HCT116 (cell line): Measurements from ENCODE around the gene ZNF385A. TPM values are rescaled to one million over a fixed set of nuclear protein-coding genes. Genes with fewer than 3 reads are reported as not detected.

ENCODE experiments used
- ATAC-seq: fragments of 200-7000 bp; cut with Tn5 transposase; 2 replicates; pipeline ENCODE4 v1.9.1; 2020; ENCODE audit warnings: mild to moderate bottlenecking, moderate library complexity
- BruUV-seq: library from RNA; stranded (reverse); fragments of 400-500 nt; replicated peaks from 2 replicates; lab custom pipeline; 2021; lab: Mats Ljungman, UMichigan
- CTCF ChIA-PET: fragments of 300-600 bp; sonication (Branson Sonifier 250); formaldehyde crosslinking; loops from one replicate; lab custom pipeline; 2021; ENCODE audit warnings: antibody characterized with exemption; lab: Charles Lee
- POLR2A ChIA-PET: fragments of 300-600, 350-600 bp; sonication (Branson Sonifier 250); formaldehyde crosslinking; loops from one replicate; lab custom pipeline; 2021; ENCODE audit warnings: antibody characterized with exemption; lab: Charles Lee
- RAD21 ChIA-PET, 2 experiments: fragments of 300-600 bp; sonication (Branson Sonifier 250); formaldehyde crosslinking; loops; one replicate each; lab custom pipeline; 2023; ENCODE audit warnings: low total read pairs in 2 of 2; ENCODE audit not compliant: uncharacterized antibody in 2 of 2, unreplicated experiment in 2 of 2, low non-redundant PET in 1 of 2; lab: Charles Lee
- DNase-seq: peaks from one replicate; pipeline ENCODE4 v3.0.0-alpha.2; 2010; ENCODE audit warnings: low read depth, low spot score
- H2AFZ ChIP-seq: fragments of 200-600 bp; shearing (Covaris generic), sonication (generic); 2 replicates; pipeline ENCODE4 v1.6.1; 2017; ENCODE audit warnings: low read depth, mixed run types, mixed read lengths, antibody characterized with exemption, low read length; ENCODE audit not compliant: poor library complexity, severe bottlenecking
- H3K27ac ChIP-seq: 2 replicates; pipeline ENCODE4 v1.5.1; 2012; ENCODE audit warnings: low read depth, low read length
- H3K27me3 ChIP-seq: fragments of 200-600 bp; sonication (generic); 2 replicates; pipeline ENCODE4 v1.6.1; 2016; ENCODE audit warnings: mixed run types, low read length, mixed read lengths; ENCODE audit not compliant: insufficient read depth
- H3K36me3 ChIP-seq, 2 experiments: fragments of 200-500 bp in 1 of 2; fragments of 200-600 bp in 1 of 2; sonication (Bioruptor generic) in 1 of 2; sonication (generic) in 1 of 2; 2 replicates each; pipeline versions ENCODE4 v1.5.1 to v1.6.1; 2014 to 2016; ENCODE audit warnings: low read length in 2 of 2, inconsistent platforms in 1 of 2, mixed read lengths in 1 of 2, mixed run types in 1 of 2; ENCODE audit not compliant: insufficient read depth in 2 of 2, control insufficient read depth in 1 of 2
- H3K4me1 ChIP-seq, 2 experiments: fragments of 200-600 bp in 1 of 2; sonication (generic) in 1 of 2; 2 replicates each; pipeline versions ENCODE4 v1.5.1 to v1.6.1; 2012 to 2017; ENCODE audit warnings: low read length in 2 of 2, inconsistent platforms in 1 of 2, mild to moderate bottlenecking in 1 of 2, mixed read lengths in 1 of 2, mixed run types in 1 of 2, moderate library complexity in 1 of 2; ENCODE audit not compliant: insufficient read depth in 2 of 2, control insufficient read depth in 1 of 2
- H3K4me2 ChIP-seq: fragments of 200-600 bp; sonication (generic); 2 replicates; pipeline ENCODE4 v1.6.1; 2017; ENCODE audit warnings: mixed run types, low read length, mixed read lengths
- H3K4me3 ChIP-seq, 2 experiments: fragments of 200-600 bp in 1 of 2; sonication (generic) in 1 of 2; replicated peaks in 1 of 2; 2 replicates each; pipeline ENCODE4 v1.5.1; 2011 to 2016; ENCODE audit warnings: low read length in 2 of 2, control low read depth in 1 of 2, low read depth in 1 of 2, mild to moderate bottlenecking in 1 of 2, mixed read lengths in 1 of 2, mixed run types in 1 of 2
- H3K79me2 ChIP-seq: fragments of 200-600 bp; sonication (generic); 2 replicates; pipeline ENCODE4 v1.6.1; 2017; ENCODE audit warnings: mild to moderate bottlenecking, mixed run types, low read length, moderate library complexity, mixed read lengths; ENCODE audit not compliant: insufficient read depth
- H3K9ac ChIP-seq: fragments of 200-600 bp; sonication (generic); 2 replicates; pipeline ENCODE4 v1.6.1; 2016; ENCODE audit warnings: low read length, mixed read lengths
- H3K9me2 ChIP-seq: fragments of 200-600 bp; sonication (generic), shearing (Covaris generic); 2 replicates; pipeline ENCODE4 v1.6.1; 2017; ENCODE audit warnings: mixed run types, mild to moderate bottlenecking, moderate library complexity; ENCODE audit not compliant: insufficient read depth
- H3K9me3 ChIP-seq, 2 experiments: fragments of 200-500 bp in 1 of 2; fragments of 200-600 bp in 1 of 2; sonication (Bioruptor generic) in 1 of 2; sonication (generic) in 1 of 2; 2 replicates each; pipeline ENCODE4 v1.6.1; 2014 to 2017; ENCODE audit warnings: low read length in 2 of 2, mixed read lengths in 2 of 2, inconsistent platforms in 1 of 2, low read depth in 1 of 2, mild to moderate bottlenecking in 1 of 2, mixed run types in 1 of 2, moderate library complexity in 1 of 2; ENCODE audit not compliant: control insufficient read depth in 1 of 2, insufficient read depth in 1 of 2
- H4K20me1 ChIP-seq: fragments of 200-600 bp; sonication (generic), shearing (Covaris generic); 2 replicates; pipeline ENCODE4 v1.6.1; 2017; ENCODE audit warnings: mixed run types, mild to moderate bottlenecking, moderate library complexity; ENCODE audit not compliant: insufficient read depth
- CEBPB ChIP-seq: IDR thresholded peaks from 2 replicates; pipeline ENCODE4 v1.6.1; 2012; ENCODE audit warnings: low read depth
- EGR1 ChIP-seq: IDR thresholded peaks from 2 replicates; pipeline ENCODE4 v1.6.1; 2012; ENCODE audit warnings: low read depth
- ELF1 ChIP-seq: IDR thresholded peaks from 2 replicates; pipeline ENCODE4 v1.6.1; 2012; ENCODE audit warnings: low read depth, borderline replicate concordance
- EZH2 ChIP-seq: fragments of 200-600 bp; sonication (generic); IDR thresholded peaks from 2 replicates; pipeline ENCODE4 v1.6.1; 2017; ENCODE audit warnings: antibody characterized with exemption, mixed run types
- EZH2phosphoT487 ChIP-seq: fragments of 200-600 bp; IDR thresholded peaks from 2 replicates; pipeline ENCODE4 v1.6.1; 2018; ENCODE audit warnings: antibody characterized with exemption, borderline replicate concordance
- FOSL1 ChIP-seq: IDR thresholded peaks from 2 replicates; pipeline ENCODE4 v1.6.1; 2012; ENCODE audit warnings: low read depth
- JUND ChIP-seq: IDR thresholded peaks from 2 replicates; pipeline ENCODE4 v1.6.1; 2012
- MAX ChIP-seq: IDR thresholded peaks from 2 replicates; pipeline ENCODE4 v1.6.1; 2012
- POLR2A ChIP-seq: IDR thresholded peaks from 2 replicates; pipeline ENCODE4 v1.7.0; 2011; ENCODE audit warnings: borderline replicate concordance; ENCODE audit not compliant: insufficient read depth, insufficient read length; ENCODE audit errors: extremely low read depth
- RAD21 ChIP-seq: IDR thresholded peaks from 2 replicates; pipeline ENCODE4 v1.6.1; 2012; ENCODE audit warnings: low read depth, mild to moderate bottlenecking
- SP1 ChIP-seq: IDR thresholded peaks from 2 replicates; pipeline ENCODE4 v1.6.1; 2012; ENCODE audit warnings: low read depth
- SRF ChIP-seq: IDR thresholded peaks from 2 replicates; pipeline ENCODE4 v1.6.1; 2012; ENCODE audit warnings: low read depth
- TCF7L2 ChIP-seq: IDR thresholded peaks from 2 replicates; pipeline ENCODE4 v1.7.0; 2011; ENCODE audit warnings: borderline replicate concordance, inconsistent platforms; ENCODE audit not compliant: insufficient read depth, insufficient read length; ENCODE audit errors: extremely low read depth
- YY1 ChIP-seq: IDR thresholded peaks from 2 replicates; pipeline ENCODE4 v1.6.1; 2011; ENCODE audit warnings: low read length, low read depth, moderate library complexity, mild to moderate bottlenecking; ENCODE audit not compliant: insufficient replicate concordance; ENCODE audit errors: extremely low read depth
- ZFX ChIP-seq: fragments of 450-650 bp; IDR thresholded peaks from 2 replicates; pipeline ENCODE4 v1.6.1; 2017
- ZNF274 ChIP-seq: fragments of 200-500 bp; sonication (Bioruptor generic); IDR thresholded peaks from 2 replicates; pipeline ENCODE4 v1.6.1; 2014; ENCODE audit warnings: mild to moderate bottlenecking, low read depth, low read length, inconsistent platforms
- intact Hi-C: fragments of 100-400 bp; cut with micrococcal nuclease; formaldehyde crosslinking; loops from 2 replicates; pipeline ENCODE4 v1.10.0; 2022
- total RNA-seq: library from RNA; stranded (reverse); gene quantifications from one replicate; pipeline ENCODE4 v1.2.1, GENCODE V29; 2021; ENCODE audit not compliant: unreplicated experiment
- TF ChIP-seq, protein P1 (sequence below): IDR thresholded peaks from 2 replicates; pipeline ENCODE4 v1.6.1; 2012; ENCODE audit warnings: low read depth
- TF ChIP-seq, protein P2 (sequence below), 3 experiments: fragments of 200-600 bp in 1 of 3; sonication (generic) in 1 of 3; IDR thresholded peaks in 2 of 3; conservative IDR thresholded peaks in 1 of 3; 2 replicates each; pipeline ENCODE4 v1.5.1; 2012 to 2017; ENCODE audit warnings: low read depth in 2 of 3, low read length in 2 of 3, antibody characterized with exemption in 1 of 3, borderline replicate concordance in 1 of 3, control low read depth in 1 of 3, mild to moderate bottlenecking in 1 of 3, mixed read lengths in 1 of 3, mixed run types in 1 of 3, moderate library complexity in 1 of 3; ENCODE audit not compliant: insufficient read depth in 1 of 3
- TF ChIP-seq, protein P3 (sequence below): IDR thresholded peaks from 2 replicates; pipeline ENCODE4 v1.6.1; 2012
- TF ChIP-seq, protein P4 (sequence below): IDR thresholded peaks from 2 replicates; pipeline ENCODE4 v1.6.1; 2011; ENCODE audit warnings: mild to moderate bottlenecking, low read length, moderate library complexity; ENCODE audit not compliant: insufficient replicate concordance; ENCODE audit errors: extremely low read depth

Gene ZNF385A
- total RNA-seq, 1 experiment from 2014 or later = 34.7 TPM

GRCh38 chr12:54390176-54390667 is 5.7 kb upstream of the ZNF385A start:
- DNase-seq (no peak), ATAC-seq (no peak)
- no peak overlapping the region; the same call in 1 of the 2 replicates for H3K27ac ChIP-seq
- intact Hi-C loops = no loop called here
- no peaks in the 10 kb centered on the region for H3K9me2 ChIP-seq
- H2AFZ ChIP-seq = no peak overlapping the region
- no peaks in the 10 kb centered on the region for H3K27me3 ChIP-seq
- H3K79me2 ChIP-seq = no peaks in the 10 kb centered on the region
- H3K9ac ChIP-seq = no peak overlapping the region
- ChIA-PET CTCF (interaction anchor here (0.8 to 0.9 kb wide), 2 partner anchors 9 to 10 kb away, joined by 3 read pairs; no protein-coding TSS in a partner anchor), RAD21 (interaction anchor here in 1 of 2 experiments (0.6 kb wide), 1 partner anchor 405 kb away, joined by 6 read pairs; the partner anchor contains the start of gene HOXC10), POLR2A (no interaction called here)
- TF ChIP-seq ZNF274 (no peak), FOSL1 (no peak), EGR1 (no peak), SP1 (no peak), EZH2phosphoT487 (no peak), POLR2A (no peak), JUND (no peak), TCF7L2 (no peak), SRF (no peak), RAD21 (no peak), MAX (no peak), ZFX (no peak), ELF1 (no peak), EZH2 (no peak), CEBPB (no peak), YY1 (no peak)
- TF ChIP-seq, protein P1, sequence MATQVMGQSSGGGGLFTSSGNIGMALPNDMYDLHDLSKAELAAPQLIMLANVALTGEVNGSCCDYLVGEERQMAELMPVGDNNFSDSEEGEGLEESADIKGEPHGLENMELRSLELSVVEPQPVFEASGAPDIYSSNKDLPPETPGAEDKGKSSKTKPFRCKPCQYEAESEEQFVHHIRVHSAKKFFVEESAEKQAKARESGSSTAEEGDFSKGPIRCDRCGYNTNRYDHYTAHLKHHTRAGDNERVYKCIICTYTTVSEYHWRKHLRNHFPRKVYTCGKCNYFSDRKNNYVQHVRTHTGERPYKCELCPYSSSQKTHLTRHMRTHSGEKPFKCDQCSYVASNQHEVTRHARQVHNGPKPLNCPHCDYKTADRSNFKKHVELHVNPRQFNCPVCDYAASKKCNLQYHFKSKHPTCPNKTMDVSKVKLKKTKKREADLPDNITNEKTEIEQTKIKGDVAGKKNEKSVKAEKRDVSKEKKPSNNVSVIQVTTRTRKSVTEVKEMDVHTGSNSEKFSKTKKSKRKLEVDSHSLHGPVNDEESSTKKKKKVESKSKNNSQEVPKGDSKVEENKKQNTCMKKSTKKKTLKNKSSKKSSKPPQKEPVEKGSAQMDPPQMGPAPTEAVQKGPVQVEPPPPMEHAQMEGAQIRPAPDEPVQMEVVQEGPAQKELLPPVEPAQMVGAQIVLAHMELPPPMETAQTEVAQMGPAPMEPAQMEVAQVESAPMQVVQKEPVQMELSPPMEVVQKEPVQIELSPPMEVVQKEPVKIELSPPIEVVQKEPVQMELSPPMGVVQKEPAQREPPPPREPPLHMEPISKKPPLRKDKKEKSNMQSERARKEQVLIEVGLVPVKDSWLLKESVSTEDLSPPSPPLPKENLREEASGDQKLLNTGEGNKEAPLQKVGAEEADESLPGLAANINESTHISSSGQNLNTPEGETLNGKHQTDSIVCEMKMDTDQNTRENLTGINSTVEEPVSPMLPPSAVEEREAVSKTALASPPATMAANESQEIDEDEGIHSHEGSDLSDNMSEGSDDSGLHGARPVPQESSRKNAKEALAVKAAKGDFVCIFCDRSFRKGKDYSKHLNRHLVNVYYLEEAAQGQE = no peak
- TF ChIP-seq, protein P2, sequence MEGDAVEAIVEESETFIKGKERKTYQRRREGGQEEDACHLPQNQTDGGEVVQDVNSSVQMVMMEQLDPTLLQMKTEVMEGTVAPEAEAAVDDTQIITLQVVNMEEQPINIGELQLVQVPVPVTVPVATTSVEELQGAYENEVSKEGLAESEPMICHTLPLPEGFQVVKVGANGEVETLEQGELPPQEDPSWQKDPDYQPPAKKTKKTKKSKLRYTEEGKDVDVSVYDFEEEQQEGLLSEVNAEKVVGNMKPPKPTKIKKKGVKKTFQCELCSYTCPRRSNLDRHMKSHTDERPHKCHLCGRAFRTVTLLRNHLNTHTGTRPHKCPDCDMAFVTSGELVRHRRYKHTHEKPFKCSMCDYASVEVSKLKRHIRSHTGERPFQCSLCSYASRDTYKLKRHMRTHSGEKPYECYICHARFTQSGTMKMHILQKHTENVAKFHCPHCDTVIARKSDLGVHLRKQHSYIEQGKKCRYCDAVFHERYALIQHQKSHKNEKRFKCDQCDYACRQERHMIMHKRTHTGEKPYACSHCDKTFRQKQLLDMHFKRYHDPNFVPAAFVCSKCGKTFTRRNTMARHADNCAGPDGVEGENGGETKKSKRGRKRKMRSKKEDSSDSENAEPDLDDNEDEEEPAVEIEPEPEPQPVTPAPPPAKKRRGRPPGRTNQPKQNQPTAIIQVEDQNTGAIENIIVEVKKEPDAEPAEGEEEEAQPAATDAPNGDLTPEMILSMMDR (IDR thresholded peaks at IDR 0.05 in 2 of 3, conservative IDR thresholded peaks at IDR 0.05 in 1 of 3; ENCODE audit: borderline replicate concordance in 1 of 3, insufficient read depth in 1 of 3, low read depth in 2 of 3, low read length in 2 of 3) = no peak
- TF ChIP-seq, protein P3, sequence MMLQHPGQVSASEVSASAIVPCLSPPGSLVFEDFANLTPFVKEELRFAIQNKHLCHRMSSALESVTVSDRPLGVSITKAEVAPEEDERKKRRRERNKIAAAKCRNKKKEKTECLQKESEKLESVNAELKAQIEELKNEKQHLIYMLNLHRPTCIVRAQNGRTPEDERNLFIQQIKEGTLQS = no peak
- TF ChIP-seq, protein P4, sequence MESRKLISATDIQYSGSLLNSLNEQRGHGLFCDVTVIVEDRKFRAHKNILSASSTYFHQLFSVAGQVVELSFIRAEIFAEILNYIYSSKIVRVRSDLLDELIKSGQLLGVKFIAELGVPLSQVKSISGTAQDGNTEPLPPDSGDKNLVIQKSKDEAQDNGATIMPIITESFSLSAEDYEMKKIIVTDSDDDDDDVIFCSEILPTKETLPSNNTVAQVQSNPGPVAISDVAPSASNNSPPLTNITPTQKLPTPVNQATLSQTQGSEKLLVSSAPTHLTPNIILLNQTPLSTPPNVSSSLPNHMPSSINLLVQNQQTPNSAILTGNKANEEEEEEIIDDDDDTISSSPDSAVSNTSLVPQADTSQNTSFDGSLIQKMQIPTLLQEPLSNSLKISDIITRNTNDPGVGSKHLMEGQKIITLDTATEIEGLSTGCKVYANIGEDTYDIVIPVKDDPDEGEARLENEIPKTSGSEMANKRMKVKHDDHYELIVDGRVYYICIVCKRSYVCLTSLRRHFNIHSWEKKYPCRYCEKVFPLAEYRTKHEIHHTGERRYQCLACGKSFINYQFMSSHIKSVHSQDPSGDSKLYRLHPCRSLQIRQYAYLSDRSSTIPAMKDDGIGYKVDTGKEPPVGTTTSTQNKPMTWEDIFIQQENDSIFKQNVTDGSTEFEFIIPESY = no peak
- BruUV-seq = no TSS peak
- H4K20me1 ChIP-seq = no peaks in the 10 kb centered on the region
- H3K9me3 ChIP-seq = no peaks in the 10 kb centered on the region
- 0 out of 4 replicates have a peak, but pooled peaks cover 0 to 3% of the 10 kb centered on the region in 2 experiments for H3K36me3 ChIP-seq
- peak overlapping the region; percentile 53 to 62 for H3K4me3 ChIP-seq
- H3K4me2 ChIP-seq = peak overlapping the region; percentile 81
- H3K4me1 ChIP-seq = peaks cover 32 to 69% of the 10 kb centered on the region in 2 experiments
